ENCODE results near the gene GPR35.

Gene GPR35

GRCh38 chr2:240588669-240589068, 36.6 kb upstream of the GPR35 start:
- no peak for DNase-seq (ENCODE audit: low read depth in 1 of 2, low spot score in 1 of 2)

DNA sequence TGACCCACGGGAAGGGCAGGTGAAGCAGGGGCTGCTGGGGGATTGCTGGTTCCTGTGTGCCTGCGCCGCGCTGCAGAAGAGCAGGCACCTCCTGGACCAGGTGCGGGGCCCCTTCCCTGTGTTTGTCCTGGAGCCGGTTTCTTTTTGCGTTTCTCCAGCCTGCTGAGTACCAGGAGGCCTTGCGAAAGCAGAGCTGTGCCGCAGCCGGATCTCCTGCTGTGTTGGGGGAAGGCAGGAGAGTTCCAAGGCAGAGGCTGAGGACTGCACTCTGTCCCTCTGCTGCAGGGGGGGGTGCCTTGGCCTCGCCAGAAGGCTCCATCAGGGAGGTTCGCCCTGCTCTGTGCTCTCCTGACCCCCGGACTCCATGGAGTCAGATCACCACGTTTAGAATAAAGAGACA, 35.9 kb upstream of the GPR35 start:
- no peak for DNase-seq (ENCODE audit: low read depth in 1 of 2, low spot score in 1 of 2)

DNA sequence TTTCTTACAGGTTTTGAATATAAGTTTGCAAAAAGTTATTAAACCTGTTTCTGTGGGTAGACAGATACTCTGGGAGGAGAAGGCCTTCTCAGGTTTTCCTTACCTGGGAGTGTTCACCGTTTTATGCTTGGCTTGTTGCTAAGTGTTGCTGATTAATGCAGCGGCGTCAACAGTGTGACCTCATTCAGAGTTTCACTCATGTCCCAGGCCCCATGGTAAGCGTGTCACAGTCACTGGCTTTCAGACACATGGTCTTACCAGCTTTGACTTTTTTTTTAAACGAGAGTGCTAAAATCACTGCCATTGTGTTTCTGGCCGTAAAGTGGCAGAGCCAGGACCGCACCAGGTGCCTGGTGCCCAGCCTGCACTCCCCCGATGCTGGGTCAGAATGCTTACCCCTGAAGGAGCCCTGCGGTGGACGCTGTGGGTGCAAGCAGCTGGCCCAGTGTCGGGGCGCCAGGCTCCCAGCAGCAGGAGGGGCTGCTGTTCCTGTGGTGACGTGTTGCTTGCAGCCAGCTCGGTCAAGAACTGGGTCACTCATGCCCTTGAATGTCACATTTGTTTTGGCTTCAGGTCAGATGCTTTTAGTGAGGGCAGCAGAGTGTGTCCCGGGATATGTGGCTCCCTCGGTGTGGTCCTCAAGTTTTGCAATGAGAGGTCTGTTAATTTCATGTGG, 35.3 kb upstream of the GPR35 start:
- no peak for DNase-seq (ENCODE audit: low read depth in 1 of 2, low spot score in 1 of 2)

DNA sequence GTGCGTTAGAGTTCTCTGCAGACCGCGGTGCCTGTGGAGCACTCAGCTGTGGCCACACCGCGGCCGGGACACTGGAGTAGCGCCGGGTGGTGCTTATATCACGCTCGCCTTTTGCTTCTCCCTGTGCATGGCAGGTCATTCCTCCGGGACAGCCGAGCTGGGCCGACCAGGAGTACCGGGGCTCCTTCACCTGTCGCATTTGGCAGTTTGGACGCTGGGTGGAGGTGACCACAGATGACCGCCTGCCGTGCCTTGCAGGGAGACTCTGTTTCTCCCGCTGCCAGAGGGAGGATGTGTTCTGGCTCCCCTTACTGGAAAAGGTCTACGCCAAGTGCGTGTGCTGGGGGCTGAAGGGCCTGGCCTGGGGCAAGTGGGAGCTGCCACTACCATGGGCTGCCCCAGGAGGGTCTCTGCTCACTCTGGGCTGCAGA, 34.6 kb upstream of the GPR35 start:
- DNase-seq (ENCODE audit: low read depth in 1 of 2, low spot score in 1 of 2) = no peak

GRCh38 chr2:240591226-240591625, 34.1 kb upstream of the GPR35 start:
- DNase-seq (ENCODE audit: low read depth in 1 of 2, low spot score in 1 of 2) = no peak

- DNase-seq (ENCODE audit: low read depth in 1 of 2, low spot score in 1 of 2) = no peak
Measured at GRCh38 chr2:240591784-240592183, 33.5 kb upstream of the GPR35 start.

- no peak for DNase-seq (ENCODE audit: low read depth in 1 of 2, low spot score in 1 of 2)
Measured at GRCh38 chr2:240593026-240593702, 32.1 kb upstream of the GPR35 start.

DNA sequence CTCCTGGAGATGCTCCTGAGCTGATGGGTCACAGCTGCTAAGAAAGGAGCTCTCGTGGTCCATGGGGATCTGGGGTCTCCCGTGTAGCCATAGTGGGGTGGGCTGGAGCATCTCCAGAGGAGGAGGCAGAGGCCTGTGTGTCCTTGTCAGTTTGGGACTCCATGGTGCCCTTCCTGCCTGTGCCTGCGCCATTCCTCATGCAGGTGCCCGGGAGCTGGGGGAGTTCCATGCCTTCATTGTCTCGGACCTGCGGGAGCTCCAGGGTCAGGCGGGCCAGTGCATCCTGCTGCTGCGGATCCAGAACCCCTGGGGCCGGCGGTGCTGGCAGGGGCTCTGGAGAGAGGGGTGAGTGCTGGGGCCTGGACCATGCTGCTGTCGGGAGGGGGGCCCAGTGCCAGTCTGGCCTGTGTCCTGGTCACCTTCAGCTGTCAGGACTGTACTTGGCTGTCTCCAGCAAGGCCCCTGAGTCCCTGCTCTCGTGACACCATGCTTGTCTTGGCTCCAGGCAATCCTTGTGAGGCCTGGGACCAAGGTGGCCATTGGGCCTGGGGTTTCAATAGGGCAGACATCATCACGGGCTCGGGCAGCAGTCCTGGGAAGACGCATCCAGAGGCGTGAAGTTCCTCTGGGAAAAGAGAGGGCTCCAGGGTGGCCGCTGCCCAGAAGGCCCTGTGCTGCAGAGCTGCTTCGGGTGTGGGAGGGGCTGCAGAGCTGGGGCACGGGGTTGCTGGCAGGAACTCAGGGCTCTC, 31.4 kb upstream of the GPR35 start:
- no peak for DNase-seq (ENCODE audit: low read depth in 1 of 2, low spot score in 1 of 2)

DNA sequence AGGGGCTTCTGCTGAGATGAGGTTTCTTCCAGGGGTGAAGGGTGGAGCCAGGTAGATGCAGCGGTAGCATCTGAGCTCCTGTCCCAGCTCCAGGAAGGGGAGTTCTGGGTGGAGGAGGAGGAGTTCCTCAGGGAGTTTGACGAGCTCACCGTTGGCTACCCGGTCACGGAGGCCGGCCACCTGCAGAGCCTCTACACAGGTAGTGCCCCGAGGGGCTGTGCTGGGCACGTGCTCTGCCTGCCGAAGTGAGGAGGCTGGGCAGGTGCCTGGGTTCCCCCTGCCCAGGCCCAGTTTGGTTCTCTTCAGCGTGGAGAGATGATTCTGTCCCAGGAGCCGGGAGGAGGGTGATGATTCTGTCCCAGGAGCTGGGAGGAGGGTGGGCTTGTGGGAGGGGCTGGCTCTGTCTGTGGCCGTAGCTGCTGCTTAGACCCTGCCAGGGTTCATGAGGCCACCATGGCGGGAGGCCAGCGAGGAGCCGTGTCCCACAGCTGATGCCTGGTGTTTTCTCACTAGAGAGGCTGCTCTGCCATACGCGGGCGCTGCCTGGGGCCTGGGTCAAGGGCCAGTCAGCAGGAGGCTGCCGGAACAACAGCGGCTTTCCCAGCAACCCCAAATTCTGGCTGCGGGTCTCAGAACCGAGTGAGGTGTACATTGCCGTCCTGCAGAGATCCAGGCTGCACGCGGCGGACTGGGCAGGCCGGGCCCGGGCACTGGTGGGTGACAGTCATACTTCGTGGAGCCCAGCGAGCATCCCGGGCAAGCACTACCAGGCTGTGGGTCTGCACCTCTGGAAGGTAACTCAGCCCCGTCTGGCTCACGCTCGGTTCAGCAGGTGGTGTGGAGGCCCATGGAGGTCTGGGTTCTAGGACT, 30.5 kb upstream of the GPR35 start:
- DNase-seq (ENCODE audit: low read depth in 1 of 2, low spot score in 1 of 2) = no peak

DNA sequence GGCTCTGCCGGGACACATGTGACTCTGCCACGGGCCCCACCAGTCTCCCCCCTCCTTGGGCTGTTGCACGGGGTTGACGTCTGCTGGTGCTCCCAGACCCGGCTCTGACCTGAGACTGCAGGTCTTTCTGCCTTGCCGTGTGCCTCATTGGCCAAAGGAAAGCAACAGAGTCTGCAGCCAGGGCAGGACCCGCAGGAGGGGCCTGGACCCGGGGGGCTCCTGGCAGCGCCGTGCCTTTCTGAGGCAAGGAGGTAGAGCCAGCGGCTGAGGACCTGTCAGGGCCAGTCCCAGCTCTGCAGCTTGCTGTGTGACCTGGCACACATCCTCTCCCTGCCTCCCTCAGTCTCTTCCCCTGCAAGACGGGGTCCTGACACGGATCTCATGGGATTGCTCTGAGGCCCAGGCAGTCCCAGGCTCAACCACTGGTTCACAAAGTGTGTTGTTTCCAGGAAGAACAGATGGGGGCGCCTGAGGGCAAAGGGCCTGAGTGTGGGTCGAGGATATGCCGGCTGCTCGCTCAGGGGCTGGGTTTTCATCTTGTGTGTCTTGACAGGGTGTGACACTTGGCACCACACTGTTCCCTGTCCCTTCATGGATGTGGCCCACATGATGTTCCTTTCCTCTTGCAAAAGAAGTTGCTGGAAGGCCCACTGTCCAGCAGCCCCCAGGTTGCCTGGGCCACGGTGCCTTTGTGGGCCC, 29.8 kb upstream of the GPR35 start:
- DNase-seq (ENCODE audit: low read depth in 1 of 2, low spot score in 1 of 2) = peak in 1 of 2 donors; percentile 18

DNA sequence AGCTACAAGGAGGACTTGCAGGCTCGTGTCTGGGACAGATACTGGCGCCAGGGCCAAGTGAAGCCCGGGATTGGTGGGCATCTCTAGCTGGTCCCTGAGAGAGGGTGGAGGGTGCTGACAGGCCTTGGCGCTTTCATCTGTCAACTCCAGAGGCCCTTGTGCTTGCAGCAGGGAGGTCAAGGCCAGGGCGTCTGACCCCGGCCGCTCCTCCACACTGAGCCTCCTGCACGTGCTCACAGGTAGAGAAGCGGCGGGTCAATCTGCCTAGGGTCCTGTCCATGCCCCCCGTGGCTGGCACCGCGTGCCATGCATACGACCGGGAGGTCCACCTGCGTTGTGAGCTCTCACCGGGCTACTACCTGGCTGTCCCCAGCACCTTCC, 29.2 kb upstream of the GPR35 start:
- DNase-seq (ENCODE audit: low read depth in 1 of 2, low spot score in 1 of 2) = no peak

GRCh38 chr2:240596491-240596931, 28.8 kb upstream of the GPR35 start:
- no peak for DNase-seq (ENCODE audit: low read depth in 1 of 2, low spot score in 1 of 2)

GRCh38 chr2:240597054-240597418, 28.2 kb upstream of the GPR35 start:
- no peak for DNase-seq (ENCODE audit: low read depth in 1 of 2, low spot score in 1 of 2)

GRCh38 chr2:240597419-240598181, 27.7 kb upstream of the GPR35 start:
- DNase-seq (ENCODE audit: low read depth in 1 of 2, low spot score in 1 of 2) = no peak

- DNase-seq (ENCODE audit: low read depth in 1 of 2, low spot score in 1 of 2) = no peak
Measured at GRCh38 chr2:240598311-240598911, 26.9 kb upstream of the GPR35 start.

- no peak for DNase-seq (ENCODE audit: low read depth in 1 of 2, low spot score in 1 of 2)
Measured at GRCh38 chr2:240599141-240599583, 26.1 kb upstream of the GPR35 start.

DNA sequence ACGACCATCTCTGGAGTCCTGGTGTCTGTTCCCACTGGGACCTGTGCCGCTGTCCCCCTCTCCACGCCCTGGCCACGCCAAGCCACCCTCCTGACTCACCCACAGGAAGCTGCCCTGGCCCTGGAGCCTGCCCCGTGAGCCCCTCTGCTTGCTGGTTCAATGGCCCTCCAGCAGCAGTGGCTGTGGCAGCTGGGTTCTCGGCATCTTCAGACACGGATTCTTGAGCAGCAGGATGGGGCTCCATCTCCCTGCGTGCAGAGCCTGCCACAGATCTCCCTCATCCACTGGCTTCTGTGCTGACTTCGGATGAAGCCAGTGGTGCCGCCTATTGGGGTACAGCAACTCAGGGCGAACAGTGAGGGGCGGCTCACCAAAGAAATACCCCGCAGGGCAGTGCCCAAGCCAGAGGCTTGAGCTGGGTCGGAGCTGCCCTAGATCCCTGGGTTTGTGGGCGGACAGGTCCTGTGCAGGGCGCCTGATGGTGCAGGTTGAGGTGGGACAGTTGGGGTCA, 24.8 kb upstream of the GPR35 start:
- no peak for DNase-seq (ENCODE audit: low read depth in 1 of 2, low spot score in 1 of 2)

GRCh38 chr2:240601061-240601830, 24.0 kb upstream of the GPR35 start:
- DNase-seq (ENCODE audit: low read depth in 1 of 2, low spot score in 1 of 2) = no peak

GRCh38 chr2:240601831-240602160, 23.5 kb upstream of the GPR35 start:
- DNase-seq (ENCODE audit: low read depth in 1 of 2, low spot score in 1 of 2) = no peak

All from activated CD4-positive, alpha-beta T cell treated with anti-CD3 and anti-CD28 coated beads, Interleukin-2, amount 50 U/mL, for 24 hours (primary cell).